Measurements from ENCODE around the gene GKN2. TPM values are rescaled to one million over a fixed set of nuclear protein-coding genes. Genes with fewer than 3 reads are reported as not detected.

GKN2 gene
- total RNA-seq, 2 experiments from 2014 or later: not detected

GRCh38 chr2:68932402-68932801 is 20.3 kb downstream of the GKN2 start:
- no peaks in the 10 kb centered on the region for H3K79me2 ChIP-seq (ENCODE audit: insufficient read depth, low read depth, low read length)
- intact Hi-C loops (cut with micrococcal nuclease; ENCODE audit: unreplicated experiment): no loop called here
- no peaks in the 10 kb centered on the region for H4K20me1 ChIP-seq (ENCODE audit: insufficient read depth, low read length)
- CTCF ChIA-PET (ENCODE audit: unreplicated experiment): no interaction called here
- H3K36me3 ChIP-seq (ENCODE audit: insufficient read depth, low read length): no peaks in the 10 kb centered on the region
- H2AFZ ChIP-seq (ENCODE audit: low read length): no peak overlapping the region
- no peaks in the 10 kb centered on the region for H3K9me2 ChIP-seq (ENCODE audit: insufficient read depth, low read length)
- no peaks in the 10 kb centered on the region for H3K9me3 ChIP-seq (ENCODE audit: low read length)
- H3K4me1 ChIP-seq (ENCODE audit: insufficient read depth, low read length, poor library complexity, severe bottlenecking): no peaks in the 10 kb centered on the region
- H3K27ac ChIP-seq (ENCODE audit: low read depth, low read length, poor library complexity, severe bottlenecking): no peak overlapping the region
- TF ChIP-seq, protein P1, sequence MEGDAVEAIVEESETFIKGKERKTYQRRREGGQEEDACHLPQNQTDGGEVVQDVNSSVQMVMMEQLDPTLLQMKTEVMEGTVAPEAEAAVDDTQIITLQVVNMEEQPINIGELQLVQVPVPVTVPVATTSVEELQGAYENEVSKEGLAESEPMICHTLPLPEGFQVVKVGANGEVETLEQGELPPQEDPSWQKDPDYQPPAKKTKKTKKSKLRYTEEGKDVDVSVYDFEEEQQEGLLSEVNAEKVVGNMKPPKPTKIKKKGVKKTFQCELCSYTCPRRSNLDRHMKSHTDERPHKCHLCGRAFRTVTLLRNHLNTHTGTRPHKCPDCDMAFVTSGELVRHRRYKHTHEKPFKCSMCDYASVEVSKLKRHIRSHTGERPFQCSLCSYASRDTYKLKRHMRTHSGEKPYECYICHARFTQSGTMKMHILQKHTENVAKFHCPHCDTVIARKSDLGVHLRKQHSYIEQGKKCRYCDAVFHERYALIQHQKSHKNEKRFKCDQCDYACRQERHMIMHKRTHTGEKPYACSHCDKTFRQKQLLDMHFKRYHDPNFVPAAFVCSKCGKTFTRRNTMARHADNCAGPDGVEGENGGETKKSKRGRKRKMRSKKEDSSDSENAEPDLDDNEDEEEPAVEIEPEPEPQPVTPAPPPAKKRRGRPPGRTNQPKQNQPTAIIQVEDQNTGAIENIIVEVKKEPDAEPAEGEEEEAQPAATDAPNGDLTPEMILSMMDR (conservative IDR thresholded peaks at IDR 0.05; ENCODE audit: low read length): no peak
- TF ChIP-seq EZH2phosphoT487 (IDR thresholded peaks at IDR 0.05; ENCODE audit: borderline replicate concordance, low read depth, low read length): no peak
- no peak for DNase-seq (ENCODE audit: low spot score)
- no TSS peak for BruUV-seq (replicated peaks)
- POLR2A ChIA-PET: no interaction called here
- H3K4me3 ChIP-seq (ENCODE audit: low read depth, low read length, poor library complexity, severe bottlenecking): no peak overlapping the region
- H3K4me2 ChIP-seq (ENCODE audit: low read length): no peak overlapping the region

DNA sequence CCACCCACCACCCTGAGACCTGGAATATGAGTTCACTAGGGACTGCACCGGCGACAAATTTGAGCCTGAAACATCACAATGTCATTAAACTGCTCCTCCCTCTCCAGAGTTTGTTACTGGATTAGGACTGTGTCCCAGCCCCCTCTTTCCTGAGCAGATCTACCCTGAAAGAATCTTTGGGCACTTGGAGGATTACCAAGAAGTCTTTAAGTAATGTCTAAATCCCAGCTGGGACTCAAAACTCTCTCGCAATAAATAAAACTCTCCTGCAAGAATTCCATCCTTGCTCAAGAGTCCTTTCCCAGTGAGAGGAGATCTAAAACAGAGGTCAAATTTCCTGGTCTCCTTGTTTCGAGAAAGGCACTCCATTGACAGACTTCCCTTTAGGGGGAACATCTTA is 20.9 kb downstream of the GKN2 start:
- TF ChIP-seq, protein P1 (conservative IDR thresholded peaks at IDR 0.05; ENCODE audit: low read length): no peak
- no peak for TF ChIP-seq EZH2phosphoT487 (IDR thresholded peaks at IDR 0.05; ENCODE audit: borderline replicate concordance, low read depth, low read length)
- intact Hi-C loops (cut with micrococcal nuclease; ENCODE audit: unreplicated experiment): no loop called here
- Histone ChIP-seq H3K4me3 (ENCODE audit: low read depth, low read length, poor library complexity, severe bottlenecking) (no peak overlapping the region), H3K79me2 (ENCODE audit: insufficient read depth, low read depth, low read length) (no peaks in the 10 kb centered on the region), H3K27ac (ENCODE audit: low read depth, low read length, poor library complexity, severe bottlenecking) (no peak overlapping the region), H3K9me2 (ENCODE audit: insufficient read depth, low read length) (no peaks in the 10 kb centered on the region), H2AFZ (ENCODE audit: low read length) (no peak overlapping the region), H3K4me1 (ENCODE audit: insufficient read depth, low read length, poor library complexity, severe bottlenecking) (no peaks in the 10 kb centered on the region), H3K9me3 (ENCODE audit: low read length) (no peaks in the 10 kb centered on the region), H3K4me2 (ENCODE audit: low read length) (no peak overlapping the region), H4K20me1 (ENCODE audit: insufficient read depth, low read length) (no peaks in the 10 kb centered on the region), H3K36me3 (ENCODE audit: insufficient read depth, low read length) (no peaks in the 10 kb centered on the region)
- BruUV-seq (replicated peaks): no TSS peak
- no peak for DNase-seq (ENCODE audit: low spot score)
- CTCF ChIA-PET (ENCODE audit: unreplicated experiment): no interaction called here
- POLR2A ChIA-PET: no interaction called here

DNA sequence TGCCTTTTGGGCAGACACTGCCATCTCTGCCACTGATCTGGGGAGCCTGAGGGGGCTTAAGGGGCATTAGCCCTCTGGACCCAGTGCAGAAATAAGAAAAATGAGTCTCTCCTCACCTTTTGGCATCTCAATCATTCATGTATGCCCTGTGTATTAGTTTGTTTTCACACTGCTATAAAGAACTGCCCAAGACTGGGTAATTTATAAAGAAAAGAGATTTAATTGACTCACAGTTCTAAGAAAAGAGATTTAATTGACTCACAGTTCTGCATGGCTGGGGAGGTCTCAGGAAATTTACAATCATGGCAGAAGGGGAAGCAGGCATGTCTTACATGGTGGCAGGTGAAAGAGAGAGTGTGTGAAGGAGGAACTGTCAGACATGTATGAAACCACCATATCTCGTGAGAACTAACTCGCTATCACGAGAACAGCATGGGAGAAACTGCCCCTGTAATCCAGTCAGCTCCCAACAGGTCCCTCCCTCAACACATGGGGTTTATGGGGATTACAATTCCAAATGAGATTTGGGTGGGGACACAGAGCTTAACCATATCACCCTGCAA is 21.5 kb downstream of the GKN2 start:
- no peaks in the 10 kb centered on the region for H3K36me3 ChIP-seq (ENCODE audit: insufficient read depth, low read length)
- H4K20me1 ChIP-seq (ENCODE audit: insufficient read depth, low read length): no peaks in the 10 kb centered on the region
- intact Hi-C loops (cut with micrococcal nuclease; ENCODE audit: unreplicated experiment): no loop called here
- no peaks in the 10 kb centered on the region for H3K79me2 ChIP-seq (ENCODE audit: insufficient read depth, low read depth, low read length)
- POLR2A ChIA-PET: no interaction called here
- no peak for DNase-seq (ENCODE audit: low spot score)
- no peak overlapping the region for H3K4me2 ChIP-seq (ENCODE audit: low read length)
- no peaks in the 10 kb centered on the region for H3K9me3 ChIP-seq (ENCODE audit: low read length)
- CTCF ChIA-PET (ENCODE audit: unreplicated experiment): no interaction called here
- H3K9me2 ChIP-seq (ENCODE audit: insufficient read depth, low read length): no peaks in the 10 kb centered on the region
- no peak overlapping the region for H3K27ac ChIP-seq (ENCODE audit: low read depth, low read length, poor library complexity, severe bottlenecking)
- no TSS peak for BruUV-seq (replicated peaks)
- H2AFZ ChIP-seq (ENCODE audit: low read length): no peak overlapping the region
- H3K4me1 ChIP-seq (ENCODE audit: insufficient read depth, low read length, poor library complexity, severe bottlenecking): no peaks in the 10 kb centered on the region
- TF ChIP-seq EZH2phosphoT487 (IDR thresholded peaks at IDR 0.05; ENCODE audit: borderline replicate concordance, low read depth, low read length): no peak
- TF ChIP-seq, protein P1 (conservative IDR thresholded peaks at IDR 0.05; ENCODE audit: low read length): no peak
- H3K4me3 ChIP-seq (ENCODE audit: low read depth, low read length, poor library complexity, severe bottlenecking): no peak overlapping the region
